HCT116 (cell line): ENCODE measurements around the gene STARD5. TPM values are rescaled to one million over a fixed set of nuclear protein-coding genes. Genes with fewer than 3 reads are reported as not detected.

Experiments used
- ATAC-seq: fragments of 200-7000 bp; cut with Tn5 transposase; 2 replicates; pipeline ENCODE4 v1.9.1; 2020; ENCODE audit warnings: mild to moderate bottlenecking, moderate library complexity
- BruUV-seq: library from RNA; stranded (reverse); fragments of 400-500 nt; replicated peaks from 2 replicates; lab custom pipeline; 2021; lab: Mats Ljungman, UMichigan
- CTCF ChIA-PET: fragments of 300-600 bp; sonication (Branson Sonifier 250); formaldehyde crosslinking; loops from one replicate; lab custom pipeline; 2021; ENCODE audit warnings: antibody characterized with exemption; lab: Charles Lee
- POLR2A ChIA-PET: fragments of 300-600, 350-600 bp; sonication (Branson Sonifier 250); formaldehyde crosslinking; loops from one replicate; lab custom pipeline; 2021; ENCODE audit warnings: antibody characterized with exemption; lab: Charles Lee
- RAD21 ChIA-PET, 2 experiments: fragments of 300-600 bp; sonication (Branson Sonifier 250); formaldehyde crosslinking; loops; one replicate each; lab custom pipeline; 2023; ENCODE audit warnings: low total read pairs in 2 of 2; ENCODE audit not compliant: uncharacterized antibody in 2 of 2, unreplicated experiment in 2 of 2, low non-redundant PET in 1 of 2; lab: Charles Lee
- DNase-seq: peaks from one replicate; pipeline ENCODE4 v3.0.0-alpha.2; 2010; ENCODE audit warnings: low read depth, low spot score
- H2AFZ ChIP-seq: fragments of 200-600 bp; shearing (Covaris generic), sonication (generic); 2 replicates; pipeline ENCODE4 v1.6.1; 2017; ENCODE audit warnings: low read depth, mixed run types, mixed read lengths, antibody characterized with exemption, low read length; ENCODE audit not compliant: poor library complexity, severe bottlenecking
- H3K27ac ChIP-seq: 2 replicates; pipeline ENCODE4 v1.5.1; 2012; ENCODE audit warnings: low read depth, low read length
- H3K27me3 ChIP-seq: fragments of 200-600 bp; sonication (generic); 2 replicates; pipeline ENCODE4 v1.6.1; 2016; ENCODE audit warnings: mixed run types, low read length, mixed read lengths; ENCODE audit not compliant: insufficient read depth
- H3K36me3 ChIP-seq, 2 experiments: fragments of 200-500 bp in 1 of 2; fragments of 200-600 bp in 1 of 2; sonication (Bioruptor generic) in 1 of 2; sonication (generic) in 1 of 2; 2 replicates each; pipeline versions ENCODE4 v1.5.1 to v1.6.1; 2014 to 2016; ENCODE audit warnings: low read length in 2 of 2, inconsistent platforms in 1 of 2, mixed read lengths in 1 of 2, mixed run types in 1 of 2; ENCODE audit not compliant: insufficient read depth in 2 of 2, control insufficient read depth in 1 of 2
- H3K4me1 ChIP-seq, 2 experiments: fragments of 200-600 bp in 1 of 2; sonication (generic) in 1 of 2; 2 replicates each; pipeline versions ENCODE4 v1.5.1 to v1.6.1; 2012 to 2017; ENCODE audit warnings: low read length in 2 of 2, inconsistent platforms in 1 of 2, mild to moderate bottlenecking in 1 of 2, mixed read lengths in 1 of 2, mixed run types in 1 of 2, moderate library complexity in 1 of 2; ENCODE audit not compliant: insufficient read depth in 2 of 2, control insufficient read depth in 1 of 2
- H3K4me2 ChIP-seq: fragments of 200-600 bp; sonication (generic); 2 replicates; pipeline ENCODE4 v1.6.1; 2017; ENCODE audit warnings: mixed run types, low read length, mixed read lengths
- H3K4me3 ChIP-seq, 2 experiments: fragments of 200-600 bp in 1 of 2; sonication (generic) in 1 of 2; replicated peaks in 1 of 2; 2 replicates each; pipeline ENCODE4 v1.5.1; 2011 to 2016; ENCODE audit warnings: low read length in 2 of 2, control low read depth in 1 of 2, low read depth in 1 of 2, mild to moderate bottlenecking in 1 of 2, mixed read lengths in 1 of 2, mixed run types in 1 of 2
- H3K79me2 ChIP-seq: fragments of 200-600 bp; sonication (generic); 2 replicates; pipeline ENCODE4 v1.6.1; 2017; ENCODE audit warnings: mild to moderate bottlenecking, mixed run types, low read length, moderate library complexity, mixed read lengths; ENCODE audit not compliant: insufficient read depth
- H3K9ac ChIP-seq: fragments of 200-600 bp; sonication (generic); 2 replicates; pipeline ENCODE4 v1.6.1; 2016; ENCODE audit warnings: low read length, mixed read lengths
- H3K9me2 ChIP-seq: fragments of 200-600 bp; sonication (generic), shearing (Covaris generic); 2 replicates; pipeline ENCODE4 v1.6.1; 2017; ENCODE audit warnings: mixed run types, mild to moderate bottlenecking, moderate library complexity; ENCODE audit not compliant: insufficient read depth
- H3K9me3 ChIP-seq, 2 experiments: fragments of 200-500 bp in 1 of 2; fragments of 200-600 bp in 1 of 2; sonication (Bioruptor generic) in 1 of 2; sonication (generic) in 1 of 2; 2 replicates each; pipeline ENCODE4 v1.6.1; 2014 to 2017; ENCODE audit warnings: low read length in 2 of 2, mixed read lengths in 2 of 2, inconsistent platforms in 1 of 2, low read depth in 1 of 2, mild to moderate bottlenecking in 1 of 2, mixed run types in 1 of 2, moderate library complexity in 1 of 2; ENCODE audit not compliant: control insufficient read depth in 1 of 2, insufficient read depth in 1 of 2
- H4K20me1 ChIP-seq: fragments of 200-600 bp; sonication (generic), shearing (Covaris generic); 2 replicates; pipeline ENCODE4 v1.6.1; 2017; ENCODE audit warnings: mixed run types, mild to moderate bottlenecking, moderate library complexity; ENCODE audit not compliant: insufficient read depth
- CBX3 ChIP-seq: IDR thresholded peaks from 2 replicates; pipeline ENCODE4 v1.6.1; 2012; ENCODE audit warnings: low read depth
- CEBPB ChIP-seq: IDR thresholded peaks from 2 replicates; pipeline ENCODE4 v1.6.1; 2012; ENCODE audit warnings: low read depth
- EZH2 ChIP-seq: fragments of 200-600 bp; sonication (generic); IDR thresholded peaks from 2 replicates; pipeline ENCODE4 v1.6.1; 2017; ENCODE audit warnings: antibody characterized with exemption, mixed run types
- EZH2phosphoT487 ChIP-seq: fragments of 200-600 bp; IDR thresholded peaks from 2 replicates; pipeline ENCODE4 v1.6.1; 2018; ENCODE audit warnings: antibody characterized with exemption, borderline replicate concordance
- FOSL1 ChIP-seq: IDR thresholded peaks from 2 replicates; pipeline ENCODE4 v1.6.1; 2012; ENCODE audit warnings: low read depth
- JUND ChIP-seq: IDR thresholded peaks from 2 replicates; pipeline ENCODE4 v1.6.1; 2012
- MAX ChIP-seq: IDR thresholded peaks from 2 replicates; pipeline ENCODE4 v1.6.1; 2012
- RAD21 ChIP-seq: IDR thresholded peaks from 2 replicates; pipeline ENCODE4 v1.6.1; 2012; ENCODE audit warnings: low read depth, mild to moderate bottlenecking
- REST ChIP-seq: IDR thresholded peaks from 2 replicates; pipeline ENCODE4 v1.6.1; 2012; ENCODE audit warnings: low read depth
- SIN3A ChIP-seq: IDR thresholded peaks from 2 replicates; pipeline ENCODE4 v1.6.1; 2012; ENCODE audit warnings: low read depth
- SP1 ChIP-seq: IDR thresholded peaks from 2 replicates; pipeline ENCODE4 v1.6.1; 2012; ENCODE audit warnings: low read depth
- TCF7L2 ChIP-seq: IDR thresholded peaks from 2 replicates; pipeline ENCODE4 v1.7.0; 2011; ENCODE audit warnings: borderline replicate concordance, inconsistent platforms; ENCODE audit not compliant: insufficient read depth, insufficient read length; ENCODE audit errors: extremely low read depth
- YY1 ChIP-seq: IDR thresholded peaks from 2 replicates; pipeline ENCODE4 v1.6.1; 2011; ENCODE audit warnings: low read length, low read depth, moderate library complexity, mild to moderate bottlenecking; ENCODE audit not compliant: insufficient replicate concordance; ENCODE audit errors: extremely low read depth
- ZNF274 ChIP-seq: fragments of 200-500 bp; sonication (Bioruptor generic); IDR thresholded peaks from 2 replicates; pipeline ENCODE4 v1.6.1; 2014; ENCODE audit warnings: mild to moderate bottlenecking, low read depth, low read length, inconsistent platforms
- intact Hi-C: fragments of 100-400 bp; cut with micrococcal nuclease; formaldehyde crosslinking; loops from 2 replicates; pipeline ENCODE4 v1.10.0; 2022
- total RNA-seq: library from RNA; stranded (reverse); gene quantifications from one replicate; pipeline ENCODE4 v1.2.1, GENCODE V29; 2021; ENCODE audit not compliant: unreplicated experiment

The STARD5 gene
- total RNA-seq, 1 experiment from 2014 or later: 4.0 TPM

DNA sequence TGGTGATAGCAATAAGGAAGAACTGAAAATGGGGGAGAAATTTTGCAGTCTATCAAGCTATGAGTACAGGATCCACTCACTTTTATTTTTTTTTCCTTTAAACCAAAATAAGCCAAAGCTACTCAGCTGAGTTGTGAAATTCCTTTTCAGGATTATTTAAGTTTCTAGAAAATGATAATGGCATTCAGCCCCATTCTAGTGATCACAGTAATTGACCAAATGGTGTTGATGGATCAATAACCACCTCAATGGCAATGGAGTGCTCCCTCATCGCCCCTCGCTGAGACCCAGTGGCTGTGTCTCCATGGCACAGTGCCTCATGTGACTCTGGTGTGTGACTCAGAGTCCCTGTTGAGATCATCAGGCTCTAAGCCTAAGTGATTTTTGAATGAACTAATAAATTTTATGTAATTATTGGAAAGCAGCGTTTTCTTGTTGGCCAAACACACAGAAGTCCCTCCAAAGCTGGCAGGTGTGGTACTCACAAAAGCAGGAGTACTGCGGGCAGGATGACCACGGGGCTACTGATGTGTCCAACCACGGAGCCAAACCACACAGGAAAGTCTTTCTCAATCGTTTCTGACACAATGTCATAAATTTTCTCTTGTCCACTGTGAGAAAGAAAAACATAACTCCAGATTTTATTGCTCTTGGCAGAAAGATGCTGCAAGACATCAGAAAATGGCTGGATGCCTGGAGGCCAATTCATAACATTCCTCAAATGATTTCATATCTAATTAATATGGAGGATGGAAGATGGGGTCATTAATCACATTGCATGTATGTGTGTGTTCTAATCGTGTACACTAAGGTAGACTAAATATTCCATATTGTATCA is 14.4 kb upstream of the STARD5 start:
- Histone ChIP-seq H3K4me3 (no peak overlapping the region), H3K27me3 (no peaks in the 10 kb centered on the region), H3K9me2 (no peaks in the 10 kb centered on the region), H3K79me2 (no peaks in the 10 kb centered on the region), H3K27ac (no peak overlapping the region), H3K36me3 (no peaks in the 10 kb centered on the region), H2AFZ (peak overlapping the region; percentile 43), H4K20me1 (no peaks in the 10 kb centered on the region), H3K9ac (no peak overlapping the region), H3K9me3 (no peaks in the 10 kb centered on the region), H3K4me1 (peaks cover 15 to 16% of the 10 kb centered on the region in 2 experiments), H3K4me2 (peak overlapping the region; percentile 49)
- TF ChIP-seq SP1 (peak; percentile 37; the same call in 1 of the 2 replicates), JUND (peak; percentile 35; the same call in 1 of the 2 replicates), CEBPB (peak; percentile 81), SIN3A (no peak), FOSL1 (peak; percentile 16; the same call in 1 of the 2 replicates)
- intact Hi-C loops: no loop called here
- CTCF ChIA-PET: interaction anchor here (0.9 kb wide), 1 partner anchor 72 kb away, joined by 4 read pairs; no protein-coding TSS in a partner anchor
- RAD21 ChIA-PET: no interaction called here
- peak; percentile 2 for DNase-seq
- peak; percentile 59 for ATAC-seq
- POLR2A ChIA-PET: interaction anchor here (0.9 to 1.6 kb wide), 3 partner anchors 14 to 19 kb away, joined by 3 to 5 read pairs (median 3); partner anchors contain the start of gene STARD5
- no TSS peak for BruUV-seq

- RAD21 ChIA-PET: no interaction called here
- TF ChIP-seq MAX (no peak), REST (no peak), YY1 (no peak), ZNF274 (no peak), TCF7L2 (no peak), EZH2 (no peak), EZH2phosphoT487 (no peak), CEBPB (no peak), SP1 (no peak), RAD21 (no peak), CBX3 (no peak)
These were observed 13.8 kb upstream of the STARD5 start for GRCh38 chr15:81337713-81338157.

More at GRCh38 chr15:81337713-81338157, 13.8 kb upstream of the STARD5 start:
- H3K27ac ChIP-seq: no peak overlapping the region
- DNase-seq (no peak), ATAC-seq (no peak)
- BruUV-seq: no TSS peak
- no peaks in the 10 kb centered on the region for H3K27me3 ChIP-seq
- peaks cover 15 to 16% of the 10 kb centered on the region in 2 experiments for H3K4me1 ChIP-seq
- POLR2A ChIA-PET: interaction anchor here (1.6 kb wide), 1 partner anchor 14 kb away, joined by 5 read pairs; the partner anchor contains the start of gene STARD5
- H3K4me3 ChIP-seq: no peak overlapping the region
- H4K20me1 ChIP-seq: no peaks in the 10 kb centered on the region
- intact Hi-C loops: no loop called here
- H3K4me2 ChIP-seq: peak overlapping the region; percentile 49; the same call in 1 of the 2 replicates
- H3K79me2 ChIP-seq: no peaks in the 10 kb centered on the region
- no peaks in the 10 kb centered on the region for H3K36me3 ChIP-seq
- no peak overlapping the region for H2AFZ ChIP-seq
- no peaks in the 10 kb centered on the region for H3K9me3 ChIP-seq
- CTCF ChIA-PET: interaction anchor here (0.9 kb wide), 1 partner anchor 72 kb away, joined by 4 read pairs; no protein-coding TSS in a partner anchor
- no peak overlapping the region for H3K9ac ChIP-seq
- H3K9me2 ChIP-seq: no peaks in the 10 kb centered on the region
